Measurements from ENCODE around the gene FAM204A.
A peak's percentile ranks its signal among the peaks of the same experiment; 100 is the strongest.

Gene FAM204A

GRCh38 chr10:118287076-118287806 is 54.9 kb downstream of the FAM204A start:
- DNase-seq: no peak
- intact Hi-C loops (cut with DNase I): no loop called here

- DNase-seq: no peak
These were observed 55.9 kb downstream of the FAM204A start for GRCh38 chr10:118286051-118286838.

GRCh38 chr10:118282670-118283069 is 59.5 kb downstream of the FAM204A start:
- DNase-seq: no peak

More at GRCh38 chr10:118286051-118286838, 55.9 kb downstream of the FAM204A start:
- intact Hi-C loops (cut with DNase I): no loop called here

GRCh38 chr10:118278649-118279048 is 63.5 kb downstream of the FAM204A start:
- DNase-seq: no peak
- intact Hi-C loops (cut with DNase I): no loop called here

More at GRCh38 chr10:118282670-118283069, 59.5 kb downstream of the FAM204A start:
- intact Hi-C loops (cut with DNase I): no loop called here

- no peak for DNase-seq
- intact Hi-C loops (cut with DNase I): no loop called here
These were observed 64.3 kb downstream of the FAM204A start for GRCh38 chr10:118277871-118278270.

- no peak for DNase-seq
- intact Hi-C loops (cut with DNase I): no loop called here
These were observed 65.4 kb downstream of the FAM204A start for GRCh38 chr10:118276727-118277126.

GRCh38 chr10:118276204-118276603 is 65.9 kb downstream of the FAM204A start:
- DNase-seq: no peak

GRCh38 chr10:118273662-118274061 is 68.5 kb downstream of the FAM204A start:
- intact Hi-C loops (cut with DNase I): no loop called here
- DNase-seq: no peak

More at GRCh38 chr10:118276204-118276603, 65.9 kb downstream of the FAM204A start:
- intact Hi-C loops (cut with DNase I): no loop called here

GRCh38 chr10:118272767-118273166 is 69.4 kb downstream of the FAM204A start:
- intact Hi-C loops (cut with DNase I): no loop called here
- no peak for DNase-seq

GRCh38 chr10:118272149-118272721 is 69.9 kb downstream of the FAM204A start:
- intact Hi-C loops (cut with DNase I): no loop called here
- DNase-seq: peak in 3 of 10 donors; percentile 14 to 71 (median 17)

- DNase-seq: no peak
These were observed 70.5 kb downstream of the FAM204A start for GRCh38 chr10:118271671-118272070.

GRCh38 chr10:118266098-118266748 is 75.9 kb downstream of the FAM204A start:
- intact Hi-C loops (cut with DNase I): no loop called here
- no peak for DNase-seq

More at GRCh38 chr10:118271671-118272070, 70.5 kb downstream of the FAM204A start:
- intact Hi-C loops (cut with DNase I): no loop called here

GRCh38 chr10:118264838-118265470 is 77.2 kb downstream of the FAM204A start:
- DNase-seq: no peak
- intact Hi-C loops (cut with DNase I): no loop called here

GRCh38 chr10:118264252-118264651 is 77.9 kb downstream of the FAM204A start:
- DNase-seq: no peak
- intact Hi-C loops (cut with DNase I): no loop called here

GRCh38 chr10:118262538-118262937 is 79.6 kb downstream of the FAM204A start:
- intact Hi-C loops (cut with DNase I): no loop called here
- no peak for DNase-seq

GRCh38 chr10:118259288-118259906 is 82.7 kb downstream of the FAM204A start:
- peak in 6 of 10 donors; percentile 11 to 90 (median 34) for DNase-seq
- intact Hi-C loops (cut with DNase I): no loop called here

GRCh38 chr10:118258285-118258684 is 83.8 kb downstream of the FAM204A start:
- no peak for DNase-seq
- intact Hi-C loops (cut with DNase I): no loop called here

- intact Hi-C loops (cut with DNase I): no loop called here
- DNase-seq: no peak
These were observed 85.1 kb downstream of the FAM204A start for GRCh38 chr10:118256825-118257570.

- no peak for DNase-seq
- intact Hi-C loops (cut with DNase I): no loop called here
These were observed 85.9 kb downstream of the FAM204A start for GRCh38 chr10:118256209-118256608.
